Activated CD8-positive, alpha-beta memory T cell treated with anti-CD3 and anti-CD28 coated beads for 48 hours (primary cell): ENCODE measurements around the gene NT5C3A.
"Not testable (repeated sequence)": the region's sequence is repeated elsewhere in the genome, so short reads cannot be mapped to it uniquely, and the experiment has no call there.

Experiments
- DNase-seq, 3 experiments: peaks; one replicate each; pipeline ENCODE4 v3.0.0-alpha.2; 2020; ENCODE audit warnings: low read depth in 2 of 3, low spot score in 2 of 3

Gene NT5C3A

GRCh38 chr7:32979902-32980301, 82.7 kb downstream of the NT5C3A start:
- not testable (repeated sequence) for DNase-seq

- DNase-seq = not testable (repeated sequence)
These were observed 83.3 kb downstream of the NT5C3A start for GRCh38 chr7:32979246-32979645.

GRCh38 chr7:32977159-32977558, 85.4 kb downstream of the NT5C3A start:
- DNase-seq = not testable (repeated sequence)

GRCh38 chr7:32971967-32972366, 90.6 kb downstream of the NT5C3A start:
- not testable (repeated sequence) for DNase-seq

GRCh38 chr7:32967268-32967582, 95.4 kb downstream of the NT5C3A start:
- not testable (repeated sequence) for DNase-seq

- not testable (repeated sequence) for DNase-seq
These were observed 95.9 kb downstream of the NT5C3A start for GRCh38 chr7:32966489-32967267.

GRCh38 chr7:32964461-32965159, 98.0 kb downstream of the NT5C3A start:
- not testable (repeated sequence) for DNase-seq
